ENCODE results near the gene RBM46.

RBM46 gene

DNA sequence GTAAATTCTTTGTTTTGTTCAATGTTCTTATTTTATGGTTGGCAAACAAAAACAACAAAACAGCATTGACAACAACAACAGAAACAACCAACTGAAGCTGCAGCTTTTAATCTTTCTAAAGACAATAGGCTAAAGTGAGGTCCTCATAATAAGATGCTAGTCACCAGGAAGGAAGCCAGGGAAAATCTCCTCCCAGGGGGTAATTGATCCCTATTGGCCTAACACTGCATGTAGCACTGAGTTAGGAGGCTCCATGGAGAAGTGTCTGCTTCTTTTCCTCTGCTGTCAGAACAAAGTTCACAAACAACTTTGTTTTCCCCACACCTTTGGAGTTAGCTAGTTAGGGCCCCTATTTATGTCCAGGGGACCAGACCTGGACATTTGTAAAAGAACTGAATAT, 42.0 kb upstream of the RBM46 start:
- Mint-ChIP-seq H3K27me3 (ENCODE audit: low read depth, poor library complexity) (peaks cover 62% of the 10 kb centered on the region), H3K9me3 (no peaks in the 10 kb centered on the region), H3K4me1 (peaks cover 29% of the 10 kb centered on the region), H3K27ac (no peak overlapping the region), H3K36me3 (ENCODE audit: low read depth) (no peaks in the 10 kb centered on the region), H3K4me3 (no peak overlapping the region)
- TF ChIP-seq, protein P1, sequence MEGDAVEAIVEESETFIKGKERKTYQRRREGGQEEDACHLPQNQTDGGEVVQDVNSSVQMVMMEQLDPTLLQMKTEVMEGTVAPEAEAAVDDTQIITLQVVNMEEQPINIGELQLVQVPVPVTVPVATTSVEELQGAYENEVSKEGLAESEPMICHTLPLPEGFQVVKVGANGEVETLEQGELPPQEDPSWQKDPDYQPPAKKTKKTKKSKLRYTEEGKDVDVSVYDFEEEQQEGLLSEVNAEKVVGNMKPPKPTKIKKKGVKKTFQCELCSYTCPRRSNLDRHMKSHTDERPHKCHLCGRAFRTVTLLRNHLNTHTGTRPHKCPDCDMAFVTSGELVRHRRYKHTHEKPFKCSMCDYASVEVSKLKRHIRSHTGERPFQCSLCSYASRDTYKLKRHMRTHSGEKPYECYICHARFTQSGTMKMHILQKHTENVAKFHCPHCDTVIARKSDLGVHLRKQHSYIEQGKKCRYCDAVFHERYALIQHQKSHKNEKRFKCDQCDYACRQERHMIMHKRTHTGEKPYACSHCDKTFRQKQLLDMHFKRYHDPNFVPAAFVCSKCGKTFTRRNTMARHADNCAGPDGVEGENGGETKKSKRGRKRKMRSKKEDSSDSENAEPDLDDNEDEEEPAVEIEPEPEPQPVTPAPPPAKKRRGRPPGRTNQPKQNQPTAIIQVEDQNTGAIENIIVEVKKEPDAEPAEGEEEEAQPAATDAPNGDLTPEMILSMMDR (IDR thresholded peaks at IDR 0.05), result no peak
- DNase-seq, result no peak

DNA sequence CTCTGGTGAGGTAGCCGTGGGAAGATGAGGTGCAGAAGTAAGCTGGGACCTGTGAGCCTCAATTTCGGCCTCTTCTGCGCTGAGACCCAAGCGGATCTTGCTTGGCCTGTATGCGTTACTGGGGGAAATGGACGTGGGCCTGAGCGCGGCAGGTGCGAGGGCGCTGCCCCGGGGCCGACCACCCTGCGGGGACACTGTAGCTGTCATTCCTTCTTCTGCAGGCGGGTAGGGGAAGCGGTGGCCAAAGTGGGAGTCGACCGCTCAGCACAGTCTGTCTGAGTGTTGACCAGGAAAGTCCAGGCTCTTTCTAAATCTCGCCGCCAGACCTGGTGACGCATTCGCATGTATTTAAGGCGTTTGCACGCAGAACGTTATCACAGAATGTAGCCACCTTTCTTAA, 40.6 kb upstream of the RBM46 start:
- DNase-seq, result no peak
- no peaks in the 10 kb centered on the region for H3K36me3 Mint-ChIP-seq (ENCODE audit: low read depth)

DNA sequence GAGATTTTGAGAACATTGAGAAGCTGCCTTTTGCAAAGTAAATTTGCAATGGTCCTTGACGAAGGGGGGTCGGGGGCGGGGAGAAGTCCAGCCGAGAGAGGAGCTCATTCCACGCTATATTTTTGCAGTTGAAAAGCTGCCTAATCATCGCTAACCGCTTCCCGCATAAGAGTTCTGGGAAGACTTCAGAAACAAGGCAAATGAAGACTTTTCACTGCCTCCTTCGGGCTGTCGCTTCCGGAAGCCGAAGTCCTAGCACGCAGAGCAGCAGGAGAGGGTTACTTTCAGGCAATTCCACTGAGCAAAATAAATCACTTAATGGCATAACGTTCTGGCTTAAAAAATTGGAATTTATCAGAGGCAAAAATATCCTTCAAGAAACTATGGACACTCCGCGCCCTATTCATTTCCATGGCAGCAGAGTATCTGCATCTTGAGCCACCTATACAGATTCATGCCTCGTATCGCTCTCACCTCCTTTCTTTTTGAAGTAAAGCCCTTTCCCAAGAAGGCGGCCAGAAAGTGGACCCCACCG, 39.9 kb upstream of the RBM46 start:
- Mint-ChIP-seq H3K9me3 (no peaks in the 10 kb centered on the region), H3K4me3 (peak overlapping the region; percentile 63), H3K4me1 (peaks cover 34% of the 10 kb centered on the region), H3K36me3 (ENCODE audit: low read depth) (no peaks in the 10 kb centered on the region), H3K27ac (no peak overlapping the region), H3K27me3 (ENCODE audit: low read depth, poor library complexity) (peaks cover 77% of the 10 kb centered on the region)
- no peak for DNase-seq
- TF ChIP-seq, protein P1 (IDR thresholded peaks at IDR 0.05), result no peak

More for the DNA sequence above, 40.6 kb upstream of the RBM46 start:
- Mint-ChIP-seq H3K4me3 (no peak overlapping the region), H3K27me3 (ENCODE audit: low read depth, poor library complexity) (peaks cover 75% of the 10 kb centered on the region), H3K9me3 (no peaks in the 10 kb centered on the region), H3K27ac (no peak overlapping the region), H3K4me1 (peaks cover 34% of the 10 kb centered on the region)
- TF ChIP-seq, protein P1 (IDR thresholded peaks at IDR 0.05), result no peak

DNA sequence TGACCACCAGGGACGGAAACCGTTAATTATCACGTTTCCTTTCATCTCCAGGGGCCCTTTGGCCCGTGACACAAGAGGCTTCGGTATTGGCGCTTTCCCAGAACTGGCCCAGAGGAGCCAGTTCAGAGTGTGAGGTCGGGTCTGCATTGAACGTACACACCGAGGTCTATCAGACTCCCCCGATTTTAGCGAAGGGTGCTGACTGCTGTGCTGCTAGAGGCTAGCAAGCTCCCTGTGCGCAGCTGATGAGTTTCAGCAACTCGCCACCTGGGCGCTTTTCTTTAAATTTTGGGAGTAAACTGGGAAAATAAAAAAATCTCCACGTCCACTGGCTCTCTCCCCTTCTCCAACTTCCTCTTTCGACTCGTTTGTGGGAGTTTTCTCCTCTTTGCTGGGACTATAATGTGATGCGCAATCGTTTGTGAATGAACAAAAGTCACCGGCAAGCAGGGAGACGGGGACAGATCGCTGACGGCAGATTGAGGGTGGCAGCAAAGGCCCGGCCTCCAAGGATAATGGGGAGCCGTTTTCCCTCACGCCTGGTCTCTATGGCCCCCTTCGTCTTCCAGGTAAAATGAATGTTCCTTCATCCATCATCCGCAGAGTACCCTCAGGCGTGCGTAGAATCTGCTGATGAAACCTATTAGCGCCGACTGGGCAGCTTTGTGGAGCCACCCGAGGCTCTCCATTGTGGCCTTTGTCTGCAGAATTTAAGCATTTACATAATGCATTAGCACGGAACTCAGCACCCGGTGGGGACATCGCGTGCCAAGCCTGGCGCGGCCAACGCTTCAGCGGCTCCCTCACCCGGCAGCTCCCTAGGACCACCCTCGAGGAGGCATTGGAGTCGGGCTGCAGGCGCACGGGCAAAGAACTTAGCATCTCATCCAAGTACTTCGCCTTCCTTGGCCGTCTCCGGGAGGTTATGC, 38.9 kb upstream of the RBM46 start:
- TF ChIP-seq, protein P1 (IDR thresholded peaks at IDR 0.05), result no peak
- Mint-ChIP-seq H3K27ac (no peak overlapping the region), H3K4me1 (peaks cover 34% of the 10 kb centered on the region), H3K27me3 (ENCODE audit: low read depth, poor library complexity) (peaks cover 86% of the 10 kb centered on the region), H3K4me3 (peak overlapping the region; percentile 74), H3K9me3 (no peaks in the 10 kb centered on the region), H3K36me3 (ENCODE audit: low read depth) (no peaks in the 10 kb centered on the region)
- DNase-seq, result peak; percentile 38

DNA sequence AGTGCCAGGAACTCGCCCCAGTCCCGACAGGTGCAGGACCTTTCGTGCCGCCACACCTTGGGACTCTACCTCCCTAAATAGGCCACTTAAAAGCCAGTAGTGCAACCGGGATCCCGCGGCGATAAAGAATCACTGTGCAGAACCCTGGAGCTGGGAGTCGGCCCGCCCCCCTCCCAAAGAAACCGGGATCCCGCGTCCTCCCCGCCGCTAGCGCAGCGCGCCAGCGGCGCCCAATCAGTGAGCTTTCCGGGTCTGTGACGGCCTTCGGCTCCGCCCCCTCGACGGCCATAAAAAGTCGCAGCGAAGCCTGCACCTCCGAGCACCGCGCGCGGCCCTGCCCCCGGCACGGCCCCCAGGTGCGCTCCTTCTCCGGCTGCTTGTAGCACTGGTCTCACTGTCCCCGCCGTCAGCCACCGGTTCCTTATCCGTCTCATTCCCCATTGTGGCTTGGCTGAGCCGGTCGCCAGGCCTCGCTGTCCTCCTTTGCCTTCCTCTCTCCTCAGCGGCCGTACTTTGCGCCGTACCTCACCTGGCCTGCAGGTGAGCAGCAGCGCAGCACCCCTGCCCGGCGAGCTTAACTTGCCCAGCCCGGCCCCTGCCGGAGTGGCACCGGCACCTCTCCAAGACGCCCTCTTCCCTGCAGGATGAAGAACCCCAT, 37.3 kb upstream of the RBM46 start, which contains the start of gene LRAT:
LRAT (plus strand) TSS at position 318 of the 658 bp plus-strand sequence; CDS start at position 645, 327 bp downstream.
- Mint-ChIP-seq H3K4me1 (peaks cover 34% of the 10 kb centered on the region), H3K27ac (no peak within 1 kb of the TSS), H3K9me3 (no peaks in the 10 kb centered on the region), H3K36me3 (ENCODE audit: low read depth) (no peaks in the 10 kb centered on the region), H3K4me3 (peak within 1 kb of the TSS; percentile 84), H3K27me3 (ENCODE audit: low read depth, poor library complexity) (peaks cover 90% of the 10 kb centered on the region)
- peak; percentile 81 for DNase-seq
- TF ChIP-seq, protein P1 (IDR thresholded peaks at IDR 0.05), result no peak
